ENCODE data around the gene KCNK13.

- TF ChIP-seq TOX (CRISPR knock-in tag; IDR thresholded peaks at IDR 0.05; ENCODE audit: borderline replicate concordance), result no peak
- TF ChIP-seq ZNF8 (CRISPR knock-in tag; IDR thresholded peaks at IDR 0.05), result no peak
- TF ChIP-seq ZNF70 (CRISPR knock-in tag; IDR thresholded peaks at IDR 0.05), result no peak
- TF ChIP-seq ZNF565 (CRISPR knock-in tag; conservative IDR thresholded peaks at IDR 0.05; ENCODE audit: low read depth), result no peak
- TF ChIP-seq POU6F1 (CRISPR knock-in tag; IDR thresholded peaks at IDR 0.05; ENCODE audit: borderline replicate concordance, low read depth), result no peak
- TF ChIP-seq, protein P1, sequence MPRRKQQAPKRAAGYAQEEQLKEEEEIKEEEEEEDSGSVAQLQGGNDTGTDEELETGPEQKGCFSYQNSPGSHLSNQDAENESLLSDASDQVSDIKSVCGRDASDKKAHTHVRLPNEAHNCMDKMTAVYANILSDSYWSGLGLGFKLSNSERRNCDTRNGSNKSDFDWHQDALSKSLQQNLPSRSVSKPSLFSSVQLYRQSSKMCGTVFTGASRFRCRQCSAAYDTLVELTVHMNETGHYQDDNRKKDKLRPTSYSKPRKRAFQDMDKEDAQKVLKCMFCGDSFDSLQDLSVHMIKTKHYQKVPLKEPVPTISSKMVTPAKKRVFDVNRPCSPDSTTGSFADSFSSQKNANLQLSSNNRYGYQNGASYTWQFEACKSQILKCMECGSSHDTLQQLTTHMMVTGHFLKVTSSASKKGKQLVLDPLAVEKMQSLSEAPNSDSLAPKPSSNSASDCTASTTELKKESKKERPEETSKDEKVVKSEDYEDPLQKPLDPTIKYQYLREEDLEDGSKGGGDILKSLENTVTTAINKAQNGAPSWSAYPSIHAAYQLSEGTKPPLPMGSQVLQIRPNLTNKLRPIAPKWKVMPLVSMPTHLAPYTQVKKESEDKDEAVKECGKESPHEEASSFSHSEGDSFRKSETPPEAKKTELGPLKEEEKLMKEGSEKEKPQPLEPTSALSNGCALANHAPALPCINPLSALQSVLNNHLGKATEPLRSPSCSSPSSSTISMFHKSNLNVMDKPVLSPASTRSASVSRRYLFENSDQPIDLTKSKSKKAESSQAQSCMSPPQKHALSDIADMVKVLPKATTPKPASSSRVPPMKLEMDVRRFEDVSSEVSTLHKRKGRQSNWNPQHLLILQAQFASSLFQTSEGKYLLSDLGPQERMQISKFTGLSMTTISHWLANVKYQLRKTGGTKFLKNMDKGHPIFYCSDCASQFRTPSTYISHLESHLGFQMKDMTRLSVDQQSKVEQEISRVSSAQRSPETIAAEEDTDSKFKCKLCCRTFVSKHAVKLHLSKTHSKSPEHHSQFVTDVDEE (CRISPR knock-in tag; IDR thresholded peaks at IDR 0.05), result no peak
- no peak for TF ChIP-seq SNAI2 (CRISPR knock-in tag; IDR thresholded peaks at IDR 0.05)
- TF ChIP-seq ZFP3 (CRISPR knock-in tag; IDR thresholded peaks at IDR 0.05), result no peak
Observed at GRCh38 chr14:90198541-90199060, 136.8 kb downstream of the KCNK13 start.
